ENCODE data around the gene LIN7B. TPM values are rescaled to one million over a fixed set of nuclear protein-coding genes. Genes with fewer than 3 reads are reported as not detected.

The LIN7B gene
- total and polyA plus RNA-seq, 9 of the 15 experiments (the other 6 are each of a cell fraction or from before 2014, with no cell fraction given): 0.89 to 15.7 (median 4.0) TPM

DNA sequence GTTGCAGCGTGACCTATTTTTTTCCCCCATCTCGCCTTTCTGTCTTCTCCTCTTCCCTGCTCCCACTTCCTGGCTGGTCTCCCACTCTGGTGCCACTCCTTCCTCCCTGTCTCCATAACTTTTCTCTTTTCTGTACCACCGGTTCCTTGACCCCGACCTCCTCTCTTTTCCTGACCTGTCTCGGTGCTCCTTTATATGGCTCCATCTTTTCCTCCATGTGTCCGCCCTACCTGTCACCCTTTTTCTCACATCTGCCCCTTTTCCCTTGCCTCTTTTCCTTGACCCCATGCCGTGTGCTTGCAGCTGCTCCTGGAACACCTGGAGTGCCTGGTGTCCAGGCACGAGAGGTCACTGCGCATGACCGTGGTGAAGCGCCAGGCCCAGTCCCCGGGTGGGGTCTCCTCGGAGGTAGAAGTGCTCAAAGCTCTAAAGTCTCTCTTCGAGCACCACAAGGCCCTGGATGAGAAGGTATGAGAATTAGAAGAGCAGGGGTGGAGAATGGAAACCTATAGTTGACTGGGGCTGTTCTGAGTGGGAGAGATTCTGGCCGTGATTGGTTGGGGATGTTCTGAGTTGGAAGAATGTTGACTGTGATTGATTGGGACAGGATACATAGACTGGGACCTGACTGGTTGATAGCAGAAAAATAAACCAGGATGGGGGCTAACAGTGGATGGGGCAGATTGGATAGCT is 14.5 kb downstream of the LIN7B start (continued):
- TF ChIP-seq NR1H2 (CRISPR knock-in tag; IDR thresholded peaks at IDR 0.05) (no peak), KLF10 (CRISPR knock-in tag; IDR thresholded peaks at IDR 0.05) (no peak), NCOA2 (IDR thresholded peaks at IDR 0.05; ENCODE audit: partially characterized antibody in 2 of 2) (no peak), C11orf30 (IDR thresholded peaks at IDR 0.05; ENCODE audit: low read depth) (no peak), MBD1 (CRISPR knock-in tag; IDR thresholded peaks at IDR 0.05) (no peak), ARID3B (CRISPR knock-in tag; IDR thresholded peaks at IDR 0.05; ENCODE audit: borderline replicate concordance) (no peak)
- TF ChIP-seq, protein P1, sequence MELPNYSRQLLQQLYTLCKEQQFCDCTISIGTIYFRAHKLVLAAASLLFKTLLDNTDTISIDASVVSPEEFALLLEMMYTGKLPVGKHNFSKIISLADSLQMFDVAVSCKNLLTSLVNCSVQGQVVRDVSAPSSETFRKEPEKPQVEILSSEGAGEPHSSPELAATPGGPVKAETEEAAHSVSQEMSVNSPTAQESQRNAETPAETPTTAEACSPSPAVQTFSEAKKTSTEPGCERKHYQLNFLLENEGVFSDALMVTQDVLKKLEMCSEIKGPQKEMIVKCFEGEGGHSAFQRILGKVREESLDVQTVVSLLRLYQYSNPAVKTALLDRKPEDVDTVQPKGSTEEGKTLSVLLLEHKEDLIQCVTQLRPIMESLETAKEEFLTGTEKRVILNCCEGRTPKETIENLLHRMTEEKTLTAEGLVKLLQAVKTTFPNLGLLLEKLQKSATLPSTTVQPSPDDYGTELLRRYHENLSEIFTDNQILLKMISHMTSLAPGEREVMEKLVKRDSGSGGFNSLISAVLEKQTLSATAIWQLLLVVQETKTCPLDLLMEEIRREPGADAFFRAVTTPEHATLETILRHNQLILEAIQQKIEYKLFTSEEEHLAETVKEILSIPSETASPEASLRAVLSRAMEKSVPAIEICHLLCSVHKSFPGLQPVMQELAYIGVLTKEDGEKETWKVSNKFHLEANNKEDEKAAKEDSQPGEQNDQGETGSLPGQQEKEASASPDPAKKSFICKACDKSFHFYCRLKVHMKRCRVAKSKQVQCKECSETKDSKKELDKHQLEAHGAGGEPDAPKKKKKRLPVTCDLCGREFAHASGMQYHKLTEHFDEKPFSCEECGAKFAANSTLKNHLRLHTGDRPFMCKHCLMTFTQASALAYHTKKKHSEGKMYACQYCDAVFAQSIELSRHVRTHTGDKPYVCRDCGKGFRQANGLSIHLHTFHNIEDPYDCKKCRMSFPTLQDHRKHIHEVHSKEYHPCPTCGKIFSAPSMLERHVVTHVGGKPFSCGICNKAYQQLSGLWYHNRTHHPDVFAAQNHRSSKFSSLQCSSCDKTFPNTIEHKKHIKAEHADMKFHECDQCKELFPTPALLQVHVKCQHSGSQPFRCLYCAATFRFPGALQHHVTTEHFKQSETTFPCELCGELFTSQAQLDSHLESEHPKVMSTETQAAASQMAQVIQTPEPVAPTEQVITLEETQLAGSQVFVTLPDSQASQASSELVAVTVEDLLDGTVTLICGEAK (IDR thresholded peaks at IDR 0.05): peak; percentile 52
- TF ChIP-seq, protein P1 (CRISPR knock-in tag; IDR thresholded peaks at IDR 0.05): no peak
- TF ChIP-seq, protein P2, sequence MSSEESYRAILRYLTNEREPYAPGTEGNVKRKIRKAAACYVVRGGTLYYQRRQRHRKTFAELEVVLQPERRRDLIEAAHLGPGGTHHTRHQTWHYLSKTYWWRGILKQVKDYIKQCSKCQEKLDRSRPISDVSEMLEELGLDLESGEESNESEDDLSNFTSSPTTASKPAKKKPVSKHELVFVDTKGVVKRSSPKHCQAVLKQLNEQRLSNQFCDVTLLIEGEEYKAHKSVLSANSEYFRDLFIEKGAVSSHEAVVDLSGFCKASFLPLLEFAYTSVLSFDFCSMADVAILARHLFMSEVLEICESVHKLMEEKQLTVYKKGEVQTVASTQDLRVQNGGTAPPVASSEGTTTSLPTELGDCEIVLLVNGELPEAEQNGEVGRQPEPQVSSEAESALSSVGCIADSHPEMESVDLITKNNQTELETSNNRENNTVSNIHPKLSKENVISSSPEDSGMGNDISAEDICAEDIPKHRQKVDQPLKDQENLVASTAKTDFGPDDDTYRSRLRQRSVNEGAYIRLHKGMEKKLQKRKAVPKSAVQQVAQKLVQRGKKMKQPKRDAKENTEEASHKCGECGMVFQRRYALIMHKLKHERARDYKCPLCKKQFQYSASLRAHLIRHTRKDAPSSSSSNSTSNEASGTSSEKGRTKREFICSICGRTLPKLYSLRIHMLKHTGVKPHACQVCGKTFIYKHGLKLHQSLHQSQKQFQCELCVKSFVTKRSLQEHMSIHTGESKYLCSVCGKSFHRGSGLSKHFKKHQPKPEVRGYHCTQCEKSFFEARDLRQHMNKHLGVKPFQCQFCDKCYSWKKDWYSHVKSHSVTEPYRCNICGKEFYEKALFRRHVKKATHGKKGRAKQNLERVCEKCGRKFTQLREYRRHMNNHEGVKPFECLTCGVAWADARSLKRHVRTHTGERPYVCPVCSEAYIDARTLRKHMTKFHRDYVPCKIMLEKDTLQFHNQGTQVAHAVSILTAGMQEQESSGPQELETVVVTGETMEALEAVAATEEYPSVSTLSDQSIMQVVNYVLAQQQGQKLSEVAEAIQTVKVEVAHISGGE (CRISPR knock-in tag; IDR thresholded peaks at IDR 0.05): no peak
